GM18502 (cell line): ENCODE data around the gene MAPK8IP2.
"Not testable (repeated sequence)": the region's sequence is repeated elsewhere in the genome, so short reads cannot be mapped to it uniquely, and the experiment has no call there.

Experiments used
- ATAC-seq: cut with Tn5 transposase; IDR thresholded peaks from one replicate; pipeline ENCODE4 v1.9.1; 2021; ENCODE audit warnings: mild to moderate bottlenecking; ENCODE audit not compliant: unreplicated experiment, poor library complexity

MAPK8IP2 gene

DNA sequence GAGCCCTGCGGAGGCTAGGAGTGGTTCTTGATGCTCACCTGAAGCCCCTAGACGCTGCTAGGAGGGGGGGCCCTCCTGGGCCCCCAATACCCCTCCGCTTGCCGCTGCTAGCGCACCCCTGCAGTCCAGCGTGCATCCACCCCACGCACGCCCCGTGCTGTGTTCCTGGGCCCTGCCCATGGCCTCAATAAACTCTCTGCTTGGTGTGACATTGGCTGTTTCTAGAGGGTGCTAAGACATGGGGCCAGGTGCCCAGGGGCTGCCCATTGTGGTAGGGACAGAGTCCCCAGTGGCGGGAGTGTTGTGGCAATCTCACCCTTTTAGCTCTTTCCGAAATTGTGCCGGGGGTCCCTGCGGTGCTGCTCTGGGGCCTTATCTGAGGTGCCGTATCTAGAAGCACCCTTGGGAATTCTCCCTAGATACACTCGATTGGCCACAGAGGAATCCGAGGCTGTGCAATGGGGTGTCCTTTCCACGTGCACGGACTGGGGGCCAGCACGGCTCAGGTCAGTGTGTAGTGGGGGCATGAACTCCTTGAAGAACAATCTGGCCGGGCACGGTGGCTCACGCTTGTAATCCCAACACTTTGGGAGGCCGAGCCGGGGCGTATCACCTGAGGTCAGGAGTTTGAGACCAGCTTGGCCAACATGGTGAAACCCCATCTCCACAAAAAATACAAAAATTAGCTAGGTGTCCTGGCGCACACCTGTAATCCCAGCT is 10.9 kb downstream of the MAPK8IP2 start:
- no peak for ATAC-seq

- ATAC-seq, result no peak
Measured at GRCh38 chr22:50612168-50612527, 11.6 kb downstream of the MAPK8IP2 start.

- no peak for ATAC-seq
Measured at GRCh38 chr22:50612528-50613221, 12.1 kb downstream of the MAPK8IP2 start.

DNA sequence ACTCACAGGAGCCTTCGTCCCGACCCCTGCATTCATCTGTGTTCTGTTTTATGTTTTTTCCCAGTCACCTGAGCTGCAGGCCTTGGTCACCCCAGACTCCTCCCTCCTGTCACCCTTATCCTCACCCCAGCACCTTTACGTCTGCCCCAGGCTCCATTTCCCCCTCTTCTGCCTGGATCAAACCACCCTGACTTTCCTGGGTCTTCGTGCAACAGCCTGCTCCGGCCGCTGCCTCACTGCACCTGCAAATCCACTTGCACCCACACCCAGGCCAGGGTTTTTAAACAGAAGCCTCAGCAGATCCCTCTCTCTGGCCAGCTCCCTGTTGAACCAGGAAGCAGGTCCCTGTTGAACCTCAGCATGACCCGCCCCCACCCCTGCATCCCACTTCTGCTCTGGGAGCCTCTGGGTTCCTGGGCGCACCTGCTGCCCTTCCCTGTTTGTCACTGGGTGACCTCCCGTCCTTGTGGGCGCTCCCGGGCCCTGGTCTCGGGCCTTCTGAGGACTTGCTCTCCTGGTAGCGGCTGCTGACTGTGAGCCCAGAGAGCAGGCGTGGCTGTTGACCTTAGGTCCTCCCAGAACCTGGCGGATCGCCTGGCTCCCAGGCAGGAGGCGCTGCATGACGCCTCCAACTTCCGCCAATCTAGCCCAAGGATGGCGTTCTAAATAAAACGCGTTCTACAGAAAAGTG is 12.8 kb downstream of the MAPK8IP2 start:
- no peak for ATAC-seq

DNA sequence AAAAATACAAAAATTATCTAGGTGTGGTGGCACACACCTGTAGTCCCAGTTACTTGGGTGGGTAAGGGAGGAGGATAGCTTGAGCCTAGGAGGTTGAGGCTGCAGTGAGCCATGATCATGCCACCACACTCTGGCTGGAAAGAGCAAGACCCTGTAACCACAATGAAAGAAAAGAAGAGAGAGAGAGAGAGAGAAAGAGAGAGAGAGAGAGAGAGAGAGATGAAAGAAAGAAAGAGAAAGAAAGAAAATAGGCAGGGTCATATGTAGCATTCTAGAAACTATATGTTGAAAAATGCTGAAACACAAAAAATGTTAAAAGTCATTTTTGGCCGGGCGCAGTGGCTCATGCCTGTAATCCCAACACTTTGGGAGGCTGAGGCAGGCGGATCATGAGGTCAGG is 13.7 kb downstream of the MAPK8IP2 start:
- ATAC-seq, result not testable (repeated sequence)

DNA sequence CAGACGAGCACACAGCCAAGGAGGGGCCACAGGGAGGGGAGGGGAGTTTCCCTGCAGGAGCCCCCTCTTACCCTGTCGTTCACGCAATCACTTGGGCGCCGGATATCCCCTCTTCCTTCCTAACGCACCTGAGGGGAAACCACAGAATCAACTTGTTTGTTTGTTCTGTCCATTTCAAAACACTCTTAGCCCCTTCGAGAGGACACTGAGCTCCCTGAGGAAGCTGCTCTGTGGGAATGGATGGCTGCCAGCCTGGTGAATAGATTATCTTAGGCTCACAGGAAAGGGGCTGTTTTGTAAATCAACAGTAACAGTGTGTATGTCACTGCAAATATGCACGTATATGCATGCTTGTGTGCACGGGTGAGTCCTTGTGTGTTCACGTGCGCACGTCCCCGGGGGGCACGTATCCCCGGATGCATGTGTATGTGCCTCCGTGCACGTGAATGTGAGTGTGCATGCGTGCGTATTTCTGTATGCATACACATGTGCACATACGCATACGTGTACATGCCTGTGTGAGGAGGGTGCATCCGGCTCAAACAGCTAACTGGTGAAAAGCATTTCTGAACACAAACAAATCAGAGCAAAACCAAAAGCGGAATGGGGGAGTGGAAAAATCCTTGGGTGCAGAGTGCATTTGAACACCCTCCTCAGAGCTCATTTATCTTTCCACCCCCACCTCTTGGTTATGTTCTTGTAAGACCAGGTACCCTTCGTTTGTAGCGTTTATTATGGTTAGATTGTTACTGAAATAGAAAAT is 20.2 kb downstream of the MAPK8IP2 start:
- peak; percentile 63 for ATAC-seq

GRCh38 chr22:50621356-50621880 is 20.8 kb downstream of the MAPK8IP2 start:
- ATAC-seq, result peak; percentile 57

GRCh38 chr22:50621948-50622722 is 21.5 kb downstream of the MAPK8IP2 start:
- ATAC-seq, result no peak

- no peak for ATAC-seq
Measured at GRCh38 chr22:50622723-50623327, 22.2 kb downstream of the MAPK8IP2 start.

DNA sequence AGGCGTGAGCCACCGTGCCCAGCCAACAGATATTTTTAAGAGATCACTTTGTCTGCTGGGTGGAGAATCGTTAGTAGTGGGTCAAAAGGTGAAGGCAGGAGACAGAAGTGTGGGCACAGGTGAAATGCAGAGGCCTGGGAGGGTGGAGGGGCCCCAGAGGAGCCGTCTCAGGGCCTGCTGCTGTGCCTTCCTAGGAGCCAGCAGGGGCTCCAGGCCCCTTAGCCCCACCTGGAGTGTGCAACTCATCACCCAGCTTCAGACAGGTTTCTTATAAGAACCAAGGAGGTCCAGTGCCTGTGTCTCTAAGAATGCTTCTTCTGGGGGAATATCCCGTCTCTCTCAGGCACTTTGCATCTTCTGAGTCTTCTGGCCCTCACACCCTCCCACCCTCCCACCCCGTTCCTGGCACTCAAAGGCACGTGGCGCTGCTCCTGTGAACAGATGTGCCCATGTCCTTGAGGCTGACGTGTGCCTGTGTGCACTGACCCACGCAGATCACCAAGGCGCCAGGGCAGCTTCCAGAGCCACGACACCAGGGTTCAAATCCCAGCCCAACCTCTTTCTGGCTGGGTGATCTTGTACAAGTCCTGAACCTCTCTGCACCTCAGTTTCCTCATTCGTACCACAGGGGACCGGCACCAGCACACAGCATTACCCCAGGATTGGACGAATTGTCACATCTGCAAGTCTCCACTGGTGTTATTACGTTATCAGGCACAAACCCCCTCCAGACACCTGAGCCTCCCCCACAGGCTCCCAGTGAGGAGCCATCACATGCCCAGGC is 23.9 kb downstream of the MAPK8IP2 start:
- no peak for ATAC-seq

GRCh38 chr22:50625131-50625567 is 24.6 kb downstream of the MAPK8IP2 start:
- ATAC-seq, result no peak

DNA sequence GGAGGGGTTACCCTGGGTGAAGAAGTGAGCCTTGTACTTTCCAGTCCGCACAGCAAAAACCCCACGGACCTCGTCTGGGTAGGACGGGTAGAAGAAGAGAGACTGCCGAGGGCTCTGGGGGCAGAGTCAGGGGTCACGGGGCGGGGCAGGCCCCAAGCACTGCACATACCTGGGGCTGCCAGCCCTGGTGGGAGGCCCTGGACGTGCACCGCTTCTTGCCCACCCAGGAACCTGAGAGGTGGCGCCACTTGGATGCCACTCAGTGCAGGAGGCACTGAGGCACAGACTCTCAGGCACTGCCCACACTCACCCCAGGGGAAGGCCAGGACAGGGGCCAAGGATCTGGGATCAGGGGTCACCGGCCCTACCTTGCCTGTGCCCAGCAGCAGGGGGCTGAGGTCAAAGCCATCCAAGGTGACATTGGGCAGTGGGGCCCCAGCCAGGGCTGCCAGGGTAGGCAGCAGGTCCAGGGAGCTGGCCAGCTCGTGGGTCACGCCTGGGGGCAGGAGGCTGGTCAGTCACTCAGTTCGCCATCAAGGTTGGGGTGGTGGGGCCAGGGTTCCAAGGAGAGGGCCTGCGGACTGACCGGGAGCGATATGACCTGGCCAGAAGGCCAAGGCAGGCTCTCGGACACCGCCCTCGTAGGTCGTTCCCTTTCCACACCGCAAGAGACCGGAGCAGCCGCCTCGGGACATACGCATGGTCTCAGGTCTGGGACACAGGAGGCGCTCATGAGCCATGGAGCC is 25.1 kb downstream of the MAPK8IP2 start:
- no peak for ATAC-seq

DNA sequence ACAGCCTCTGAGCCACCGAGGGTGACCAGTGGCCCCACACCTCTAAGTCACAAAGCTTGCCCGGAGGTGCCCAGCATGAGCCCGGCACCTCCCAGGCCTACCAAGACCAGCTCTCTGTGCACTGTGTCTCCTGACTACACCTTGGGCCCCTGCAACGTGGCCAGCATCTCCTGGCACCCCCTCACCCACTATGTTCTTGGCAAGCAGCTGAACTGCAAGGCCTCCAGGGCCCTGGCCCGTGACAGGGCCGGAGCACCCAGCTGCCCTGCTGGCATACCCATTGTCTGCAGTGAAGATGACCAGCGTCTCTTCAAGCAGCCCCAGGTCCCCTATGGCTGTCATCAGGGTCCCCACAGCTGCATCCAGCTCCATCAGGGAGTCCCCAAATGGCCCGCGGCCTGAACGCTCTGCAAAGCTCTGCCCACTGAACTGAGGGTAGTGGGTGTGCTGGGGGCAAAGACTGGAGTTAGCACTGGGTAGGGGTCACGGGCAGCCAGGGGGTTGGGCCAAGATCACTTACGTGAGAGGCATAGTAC is 25.8 kb downstream of the MAPK8IP2 start:
- ATAC-seq, result no peak

DNA sequence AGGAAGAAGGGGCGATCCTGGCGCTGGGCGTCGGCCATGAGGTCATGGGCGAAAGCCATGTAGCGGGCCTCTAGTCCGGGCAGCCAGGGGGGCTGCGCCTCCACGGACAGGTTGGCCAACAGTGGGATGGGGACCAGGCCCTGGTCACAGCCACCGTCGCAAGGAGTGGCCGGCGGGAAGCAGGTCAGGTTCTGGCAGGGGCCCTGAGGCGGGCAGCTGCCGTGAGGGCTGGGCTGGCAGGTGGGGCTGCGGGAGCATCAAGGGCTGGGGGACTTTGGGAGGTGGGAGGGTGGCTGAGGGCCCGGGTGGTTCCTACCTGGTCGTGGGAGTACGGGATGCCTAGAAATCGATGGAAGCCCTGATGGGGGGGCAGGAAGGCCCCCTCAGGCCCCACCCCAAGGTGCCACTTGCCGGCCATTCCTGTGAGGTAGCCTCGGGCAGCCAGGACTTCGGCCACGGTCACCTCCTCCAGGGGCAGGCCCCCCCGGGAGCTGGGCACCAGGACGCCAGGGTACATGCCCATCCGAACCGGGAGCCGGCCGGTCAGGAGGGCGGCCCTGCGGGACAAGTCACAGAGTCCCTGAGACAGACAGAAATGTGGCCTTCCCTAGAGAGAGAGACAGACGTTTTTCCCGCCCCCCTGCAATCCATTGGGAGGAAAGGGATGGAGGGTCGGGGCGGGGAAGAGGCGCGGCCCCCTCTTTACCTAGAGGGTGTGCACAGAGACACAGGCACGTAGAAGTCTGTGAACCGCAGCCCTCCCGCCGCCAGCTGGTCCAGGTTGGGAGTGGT is 26.5 kb downstream of the MAPK8IP2 start:
- no peak for ATAC-seq

- ATAC-seq, result peak; percentile 83
Measured at GRCh38 chr22:50627642-50628542, 27.3 kb downstream of the MAPK8IP2 start, which contains the start of gene ARSA. Gene ARSA, minus strand, starts transcription at chr22:50628152. Its CDS starts 373 bp downstream, at chr22:50627779.
